Omental fat pad (tissue), 4 donors: Measurements from ENCODE around the gene RIPOR1. TPM values are rescaled to one million over a fixed set of nuclear protein-coding genes. Genes with fewer than 3 reads are reported as not detected.

Source experiments
- ATAC-seq: fragments of 150-250 bp; one replicate; pipeline ENCODE4 v1.9.1; 2016; ENCODE audit warnings: mild to moderate bottlenecking, moderate library complexity; ENCODE audit not compliant: low FRiP score
- DNase-seq: peaks from one replicate; pipeline ENCODE4 v3.0.0-alpha.2; 2019; ENCODE audit warnings: low spot score
- total RNA-seq, 4 donors: library from RNA; depleted of rRNA; stranded (reverse); fragments of >200 nt; gene quantifications; one replicate each; pipeline ENCODE4 v1.1.0, GENCODE V29; 2016
- TF ChIP-seq, protein P1 (sequence below), 3 donors: fragments of 450-650 bp; IDR thresholded peaks; one replicate each; pipeline ENCODE4 v1.5.1; 2016 to 2017; ENCODE audit warnings: antibody characterized with exemption in 3 of 3, mild to moderate bottlenecking in 3 of 3, moderate library complexity in 2 of 3

RIPOR1 gene
- total RNA-seq, 4 donors from 2014 or later, result 27.4 to 91.1 (median 64.8) TPM

DNA sequence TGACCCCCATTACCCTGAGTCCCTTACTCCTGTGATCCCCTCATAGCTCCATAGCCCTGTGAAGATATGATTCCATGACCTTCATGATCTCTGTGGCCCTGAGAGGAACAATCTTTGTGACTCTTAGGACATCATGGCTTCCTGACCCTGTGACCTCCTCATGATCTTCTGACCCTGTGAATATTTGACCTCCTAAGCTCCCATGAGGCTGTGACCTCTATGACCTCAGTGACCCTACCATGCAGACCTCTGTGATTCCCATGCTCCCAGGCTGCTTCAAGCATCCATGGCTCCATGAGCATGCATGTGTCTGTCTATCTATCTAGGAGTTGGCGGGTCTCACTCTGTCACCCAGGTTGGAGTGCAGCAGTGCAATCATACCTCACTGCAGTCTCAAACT is 12.1 kb downstream of the RIPOR1 start:
- ATAC-seq, result no peak
- TF ChIP-seq, protein P1, sequence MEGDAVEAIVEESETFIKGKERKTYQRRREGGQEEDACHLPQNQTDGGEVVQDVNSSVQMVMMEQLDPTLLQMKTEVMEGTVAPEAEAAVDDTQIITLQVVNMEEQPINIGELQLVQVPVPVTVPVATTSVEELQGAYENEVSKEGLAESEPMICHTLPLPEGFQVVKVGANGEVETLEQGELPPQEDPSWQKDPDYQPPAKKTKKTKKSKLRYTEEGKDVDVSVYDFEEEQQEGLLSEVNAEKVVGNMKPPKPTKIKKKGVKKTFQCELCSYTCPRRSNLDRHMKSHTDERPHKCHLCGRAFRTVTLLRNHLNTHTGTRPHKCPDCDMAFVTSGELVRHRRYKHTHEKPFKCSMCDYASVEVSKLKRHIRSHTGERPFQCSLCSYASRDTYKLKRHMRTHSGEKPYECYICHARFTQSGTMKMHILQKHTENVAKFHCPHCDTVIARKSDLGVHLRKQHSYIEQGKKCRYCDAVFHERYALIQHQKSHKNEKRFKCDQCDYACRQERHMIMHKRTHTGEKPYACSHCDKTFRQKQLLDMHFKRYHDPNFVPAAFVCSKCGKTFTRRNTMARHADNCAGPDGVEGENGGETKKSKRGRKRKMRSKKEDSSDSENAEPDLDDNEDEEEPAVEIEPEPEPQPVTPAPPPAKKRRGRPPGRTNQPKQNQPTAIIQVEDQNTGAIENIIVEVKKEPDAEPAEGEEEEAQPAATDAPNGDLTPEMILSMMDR (IDR thresholded peaks at IDR 0.05), result no peak
- no peak for DNase-seq

DNA sequence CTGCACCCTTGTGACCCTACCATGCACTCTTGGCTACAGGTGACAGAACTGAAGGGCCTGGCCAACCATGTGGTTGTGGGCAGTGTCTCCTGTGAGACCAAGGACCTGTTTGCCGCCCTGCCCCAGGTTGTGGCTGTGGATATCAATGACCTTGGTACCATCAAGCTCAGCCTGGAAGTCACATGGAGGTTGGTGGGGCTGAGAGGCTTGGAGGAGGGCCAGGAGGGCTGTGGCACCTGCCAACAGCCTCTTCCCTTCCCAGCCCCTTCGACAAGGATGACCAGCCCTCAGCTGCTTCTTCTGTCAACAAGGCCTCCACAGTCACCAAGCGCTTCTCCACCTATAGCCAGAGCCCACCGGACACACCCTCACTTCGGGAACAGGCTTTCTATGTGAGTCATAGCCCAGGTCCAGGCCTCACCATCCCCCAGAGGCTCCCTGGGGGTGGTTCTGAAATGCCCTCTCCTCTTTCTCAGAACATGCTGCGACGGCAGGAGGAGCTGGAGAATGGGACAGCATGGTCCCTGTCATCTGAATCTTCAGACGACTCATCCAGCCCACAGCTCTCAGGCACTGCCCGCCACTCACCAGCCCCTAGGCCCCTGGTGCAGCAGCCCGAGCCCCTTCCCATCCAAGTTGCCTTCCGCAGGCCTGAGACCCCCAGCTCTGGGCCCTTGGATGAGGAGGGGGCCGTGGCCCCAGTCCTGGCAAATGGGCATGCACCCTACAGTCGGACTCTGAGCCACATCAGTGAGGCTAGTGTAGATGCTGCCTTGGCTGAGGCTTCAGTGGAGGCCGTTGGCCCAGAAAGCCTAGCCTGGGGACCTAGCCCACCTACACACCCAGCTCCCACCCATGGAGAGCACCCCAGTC is 13.0 kb downstream of the RIPOR1 start:
- no peak for ATAC-seq
- TF ChIP-seq, protein P1 (IDR thresholded peaks at IDR 0.05), result no peak
- DNase-seq, result no peak

DNA sequence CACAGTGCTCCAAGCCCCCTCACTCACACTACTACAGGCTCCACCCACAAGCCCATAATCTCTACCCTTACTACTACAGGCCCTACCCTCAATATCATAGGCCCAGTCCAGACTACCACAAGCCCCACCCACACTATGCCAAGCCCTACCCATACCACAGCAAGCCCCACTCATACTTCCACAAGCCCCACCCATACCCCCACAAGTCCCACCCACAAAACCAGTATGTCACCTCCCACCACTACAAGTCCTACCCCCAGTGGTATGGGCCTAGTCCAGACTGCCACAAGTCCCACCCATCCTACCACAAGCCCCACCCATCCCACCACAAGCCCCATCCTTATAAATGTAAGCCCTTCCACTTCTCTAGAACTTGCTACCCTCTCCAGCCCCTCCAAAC is 13.8 kb downstream of the RIPOR1 start:
- TF ChIP-seq, protein P1 (IDR thresholded peaks at IDR 0.05), result no peak
- peak; percentile 43 for ATAC-seq
- DNase-seq, result no peak

DNA sequence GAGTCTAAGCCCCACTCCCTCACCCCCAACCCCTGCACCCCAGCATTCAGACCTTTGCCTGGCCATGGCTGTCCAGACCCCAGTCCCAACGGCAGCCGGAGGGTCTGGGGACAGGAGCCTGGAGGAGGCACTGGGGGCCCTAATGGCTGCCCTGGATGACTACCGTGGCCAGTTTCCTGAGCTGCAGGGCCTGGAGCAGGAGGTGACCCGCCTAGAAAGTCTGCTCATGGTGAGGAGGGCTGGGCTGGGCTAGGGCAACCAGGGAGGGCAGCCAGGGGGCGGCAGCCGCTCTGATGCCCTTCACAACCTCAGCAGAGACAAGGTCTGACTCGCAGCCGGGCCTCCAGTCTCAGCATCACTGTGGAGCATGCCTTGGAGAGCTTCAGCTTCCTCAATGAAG is 14.4 kb downstream of the RIPOR1 start:
- TF ChIP-seq, protein P1 (IDR thresholded peaks at IDR 0.05), result no peak
- no peak for ATAC-seq
- DNase-seq, result no peak

DNA sequence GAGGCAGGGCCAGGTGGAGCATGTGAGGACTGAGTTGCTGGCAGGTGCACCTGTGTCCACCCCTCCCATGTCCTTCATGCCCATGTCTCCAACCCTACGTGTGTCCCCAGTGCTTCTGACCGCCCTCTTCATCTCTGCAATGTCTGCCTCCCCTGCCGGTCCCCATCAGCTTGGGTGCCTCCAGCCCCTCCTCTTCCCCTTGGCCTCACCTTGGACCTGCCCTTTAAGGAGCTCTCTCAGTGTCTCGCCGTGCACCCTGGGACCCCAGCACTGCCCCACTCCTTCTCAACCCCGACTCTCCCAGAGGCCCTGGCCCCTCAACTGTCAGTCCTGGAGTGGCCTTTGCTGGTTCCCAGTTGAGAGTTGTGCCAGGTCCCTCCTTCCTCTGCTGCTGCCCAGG is 15.0 kb downstream of the RIPOR1 start:
- DNase-seq (no peak), ATAC-seq (no peak)
- TF ChIP-seq, protein P1 (IDR thresholded peaks at IDR 0.05), result no peak

DNA sequence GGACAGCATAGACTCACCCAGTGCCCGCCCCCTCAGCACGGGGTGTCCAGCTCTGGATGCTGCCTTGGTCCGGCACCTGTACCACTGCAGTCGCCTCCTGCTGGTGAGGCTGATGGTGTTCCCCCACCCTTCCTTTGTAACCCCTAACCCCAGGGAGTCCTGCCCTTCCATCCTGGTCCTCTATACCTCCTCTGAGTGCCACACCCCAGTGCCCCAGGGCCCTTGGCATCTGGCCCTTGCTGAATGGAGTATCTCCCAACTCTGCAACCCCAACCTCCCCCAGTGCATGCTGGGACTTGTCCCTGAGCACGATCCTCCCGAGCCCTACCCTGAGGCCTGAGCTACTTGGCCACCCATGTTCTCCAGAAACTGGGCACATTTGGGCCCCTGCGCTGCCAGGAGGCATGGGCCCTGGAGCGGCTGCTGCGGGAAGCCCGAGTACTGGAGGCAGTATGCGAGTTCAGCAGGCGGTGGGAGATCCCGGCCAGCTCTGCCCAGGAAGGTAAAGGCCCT is 15.8 kb downstream of the RIPOR1 start:
- ATAC-seq (no peak), DNase-seq (no peak)
- TF ChIP-seq, protein P1 (IDR thresholded peaks at IDR 0.05), result no peak
